Renal cortex interstitium (tissue), 11 donors: ENCODE measurements around the gene GBF1. TPM values are rescaled to one million over a fixed set of nuclear protein-coding genes. Genes with fewer than 3 reads are reported as not detected.

Experiments
- DNase-seq, 11 donors: peaks; one replicate each; pipeline ENCODE4 v3.0.0-alpha.2; 2013; ENCODE audit warnings: low read depth in 9 of 11, low spot score in 4 of 11; ENCODE audit errors: extremely low read depth in 1 of 11
- polyA plus RNA-seq, 3 donors: library from polyadenylated mRNA; unstranded; fragments of 120-200 nt; gene quantifications; one replicate each; pipeline ENCODE4 v1.2.1, GENCODE V29; 2013; ENCODE audit not compliant: insufficient read length in 3 of 3

Gene GBF1
- polyA plus RNA-seq, 3 donors = 44.2 to 52.3 (median 49.6) TPM

DNA sequence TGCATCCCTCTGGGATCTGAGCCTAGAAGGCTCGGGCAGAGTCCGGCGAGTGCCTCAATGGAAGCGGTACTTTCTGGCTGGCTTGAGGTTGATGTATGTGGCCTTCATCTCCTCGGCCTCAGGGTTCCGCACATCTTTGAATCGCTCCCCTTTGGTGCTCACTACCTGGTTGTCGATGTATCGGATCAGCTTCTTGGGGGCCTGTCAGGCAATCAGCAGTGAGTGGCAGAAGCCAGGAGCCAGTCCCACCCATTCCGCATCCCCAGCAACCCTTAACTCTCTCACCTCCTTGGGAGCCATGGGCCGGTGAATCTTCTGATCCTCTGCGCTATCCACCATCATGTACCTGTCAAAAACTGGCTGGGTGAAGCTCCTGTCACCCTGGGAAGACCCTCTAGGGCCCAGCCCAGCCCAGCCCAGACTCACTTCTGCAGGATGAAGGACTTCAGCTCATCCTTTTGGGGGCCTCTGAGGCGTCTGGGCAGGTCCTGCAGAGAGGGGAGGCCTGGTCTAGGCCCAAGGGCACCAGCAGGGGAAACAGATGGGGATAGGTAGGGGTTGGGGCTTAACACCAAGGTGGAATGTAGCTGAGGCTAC lies 178.1 kb downstream of the GBF1 start:
- DNase-seq = no peak

DNA sequence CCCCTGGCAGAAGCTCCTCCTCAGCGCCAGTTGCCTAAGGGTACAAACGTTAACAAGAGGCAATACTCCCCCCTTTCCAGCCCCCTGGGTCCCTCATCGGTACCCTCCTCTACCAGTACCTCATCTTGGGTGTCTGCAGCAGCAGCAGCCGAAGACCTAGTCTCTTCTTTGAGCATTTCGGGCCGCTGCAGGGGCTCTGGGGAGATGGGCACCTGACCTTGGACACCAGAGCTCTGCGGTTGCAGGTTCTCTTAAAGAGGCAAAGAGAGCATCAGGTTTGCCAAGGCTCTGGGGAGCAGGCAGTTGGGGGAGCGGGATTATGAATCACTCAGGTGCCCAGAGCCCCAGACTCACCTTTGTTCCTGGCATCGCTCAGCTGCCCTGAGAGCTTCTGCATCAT lies 178.8 kb downstream of the GBF1 start:
- no peak for DNase-seq

DNA sequence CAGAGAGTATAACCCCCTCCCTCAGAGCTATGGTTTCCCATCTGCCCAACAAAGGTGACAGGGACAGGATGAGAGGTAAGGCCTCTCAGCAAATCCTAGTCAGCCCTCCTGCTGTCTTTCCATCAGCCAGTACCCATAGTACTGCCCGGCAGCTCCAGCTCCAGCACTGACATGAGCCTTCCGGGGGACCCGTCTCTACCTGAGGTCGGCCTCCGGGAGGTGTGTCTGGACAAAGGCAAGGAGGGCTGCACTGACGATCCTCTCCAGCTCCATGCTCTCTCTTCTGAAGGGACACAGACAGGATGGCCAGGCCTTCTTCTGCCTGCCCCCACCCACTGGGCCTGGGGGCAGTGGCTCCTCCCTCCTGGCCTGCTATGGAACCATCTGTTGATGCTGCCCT lies 179.6 kb downstream of the GBF1 start:
- DNase-seq = no peak

DNA sequence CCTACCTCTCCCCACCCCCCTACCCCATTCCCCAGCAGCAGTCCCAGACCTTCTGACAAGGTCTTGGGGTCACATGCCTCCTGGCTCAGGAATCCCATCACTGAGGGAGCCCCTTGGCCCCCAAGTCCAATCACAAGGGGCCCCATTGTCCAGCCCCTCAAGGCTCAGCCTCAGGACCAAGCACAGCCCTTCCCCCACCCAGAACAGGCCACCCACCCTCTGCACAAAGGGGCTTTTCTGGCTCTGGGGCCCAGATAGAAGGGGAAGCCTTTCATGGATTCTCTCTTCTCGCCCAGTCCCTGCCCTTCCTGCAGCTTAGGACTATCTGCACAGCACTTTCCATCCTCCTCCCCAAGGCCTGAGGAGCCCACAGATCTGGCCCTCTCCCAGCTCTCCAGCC lies 180.1 kb downstream of the GBF1 start:
- no peak for DNase-seq

DNA sequence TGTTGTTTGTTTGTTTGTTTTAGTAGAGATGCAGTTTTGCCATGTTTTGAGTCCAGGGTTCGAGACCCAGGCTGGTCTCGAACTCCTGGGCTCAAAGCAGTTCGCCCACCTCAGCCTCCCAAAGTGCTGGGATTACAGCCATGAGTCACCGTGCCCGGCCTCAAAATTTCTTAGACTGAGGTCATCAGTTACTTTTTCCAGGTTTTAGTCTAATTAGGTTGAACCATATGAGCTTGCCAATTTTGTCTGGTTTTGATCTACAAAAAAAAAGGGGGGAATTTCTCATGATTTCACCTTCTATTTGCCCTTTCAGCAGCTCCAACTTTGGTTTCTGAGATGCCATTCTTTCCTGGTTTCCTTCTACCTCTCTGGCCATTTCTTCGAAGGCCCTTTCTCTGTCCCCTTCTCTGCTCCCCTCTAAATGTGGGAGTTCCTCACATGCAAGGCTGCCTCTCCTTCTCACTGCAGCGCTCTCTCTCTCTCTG lies 181.5 kb downstream of the GBF1 start:
- DNase-seq = no peak

DNA sequence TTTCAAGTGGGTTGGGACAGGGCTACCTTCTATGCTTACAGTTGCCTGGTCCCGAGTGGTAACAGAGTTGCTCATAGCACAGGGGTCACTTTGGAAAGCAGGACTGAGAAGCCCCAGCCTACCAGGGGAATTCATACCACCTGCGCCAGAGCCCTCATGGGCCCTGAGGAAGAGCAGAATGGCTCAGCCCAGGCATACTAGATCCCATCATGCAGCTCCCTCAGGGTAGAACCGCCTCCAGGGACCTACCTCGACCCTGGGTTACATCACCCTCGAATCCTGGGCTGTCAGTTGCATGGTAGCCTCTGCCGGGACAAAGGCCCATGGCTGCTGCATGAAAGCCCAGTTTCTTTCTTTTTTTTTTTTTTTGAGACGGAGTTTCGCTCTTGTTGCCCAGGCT lies 184.1 kb downstream of the GBF1 start:
- DNase-seq = no peak

DNA sequence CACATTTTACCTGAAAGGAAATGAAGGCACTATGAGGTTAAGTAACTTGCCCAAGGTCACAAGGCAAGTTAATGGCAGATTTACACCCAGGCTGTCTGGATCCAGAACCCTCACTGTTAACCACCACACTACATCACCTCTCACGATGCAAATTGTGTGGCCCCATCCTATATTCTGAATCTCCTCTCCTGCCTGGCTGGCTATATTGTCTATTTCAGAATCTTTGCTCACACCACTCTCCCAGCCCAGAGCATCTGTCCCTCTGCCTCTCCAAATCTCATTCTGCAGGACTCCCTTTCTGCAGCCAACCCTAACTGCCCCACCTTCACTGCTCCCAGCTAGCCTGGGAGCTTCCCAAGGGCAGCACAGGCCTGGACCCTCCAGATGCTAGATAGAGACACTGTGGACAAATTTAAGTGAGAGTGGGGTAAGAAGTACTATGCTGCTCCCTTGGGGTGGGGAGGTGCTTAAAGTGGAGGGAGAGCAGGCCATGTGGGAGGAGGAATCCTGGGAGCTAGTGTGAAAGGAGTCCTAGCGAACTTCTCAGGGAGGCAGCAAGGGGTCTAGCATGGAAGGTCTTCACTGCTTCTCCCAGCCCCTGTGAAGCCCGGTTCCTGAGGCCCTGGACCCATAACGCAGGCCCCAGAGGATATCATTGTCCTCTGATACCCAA lies 186.3 kb downstream of the GBF1 start:
- DNase-seq = no peak

Other genes with a start within 250 kb of the GBF1 start
- gene ARMH3, start 189.4 kb upstream of the GBF1 start, polyA plus RNA-seq = 10 to 100 TPM; 18.6 to 19.0 (median 18.7) TPM
- 10 to 100 TPM; 10.3 to 14.5 (median 12.5) TPM for gene HPS6, start 180.2 kb upstream of the GBF1 start, polyA plus RNA-seq
- 100 to 1,000 TPM; 108 to 129 (median 118) TPM for gene LDB1, start 125.2 kb upstream of the GBF1 start, polyA plus RNA-seq
- 10 to 100 TPM; 31.9 to 35.3 (median 34.4) TPM for gene PPRC1, start 112.5 kb upstream of the GBF1 start, polyA plus RNA-seq
- gene NOLC1, start 93.1 kb upstream of the GBF1 start, polyA plus RNA-seq = 10 to 100 TPM; 95.8 to 98.0 (median 96.2) TPM
- gene ELOVL3, start 19.2 kb upstream of the GBF1 start, polyA plus RNA-seq = 1 to 10 TPM; 2.2 to 3.1 (median 2.9) TPM
- gene PITX3, start 4.0 kb upstream of the GBF1 start, polyA plus RNA-seq = 1 to 10 TPM in 2 of 3 donors, under 1 TPM in 1; 0.44 to 1.4 (median 1.2) TPM
- 10 to 100 TPM; 15.2 to 23.8 (median 22.9) TPM for gene NFKB2, start 150.2 kb downstream of the GBF1 start, polyA plus RNA-seq
- gene PSD, start 173.3 kb downstream of the GBF1 start, polyA plus RNA-seq = 10 to 100 TPM in 2 of 3 donors, 1 to 10 TPM in 1; 7.4 to 13.1 (median 12.2) TPM
- 10 to 100 TPM in 2 of 3 donors, 1 to 10 TPM in 1; 4.9 to 12.5 (median 12.0) TPM for gene FBXL15, start 175.3 kb downstream of the GBF1 start, polyA plus RNA-seq
- 10 to 100 TPM; 76.8 to 92.1 (median 87.1) TPM for gene CUEDC2, start 187.0 kb downstream of the GBF1 start, polyA plus RNA-seq
- gene C10orf95, start 206.0 kb downstream of the GBF1 start, polyA plus RNA-seq = 1 to 10 TPM in 2 of 3 donors, under 1 TPM in 1; 0.78 to 2.3 (median 1.3) TPM